Breast epithelium (tissue), 4 donors: ENCODE measurements around the gene MEOX2. TPM values are rescaled to one million over a fixed set of nuclear protein-coding genes. Genes with fewer than 3 reads are reported as not detected.
A peak's percentile ranks its signal among the peaks of the same experiment; 100 is the strongest.

Experiments
- DNase-seq, 2 donors: peaks; one replicate each; pipeline ENCODE4 v3.0.0-alpha.2; 2019; ENCODE audit warnings: low spot score in 2 of 2
- H3K27ac ChIP-seq, 2 donors: fragments of 200-600 bp; sonication (generic) in 1 of 2; one replicate each; pipeline ENCODE4 v1.5.1; 2016 to 2019; ENCODE audit warnings: mild to moderate bottlenecking in 1 of 2
- H3K27me3 ChIP-seq, 2 donors: fragments of 200-600 bp; sonication (generic) in 1 of 2; one replicate each; pipeline versions ENCODE4 v1.5.1 to v1.6.0; 2017 to 2019; ENCODE audit warnings: control low read depth in 1 of 2, mild to moderate bottlenecking in 1 of 2
- H3K36me3 ChIP-seq: fragments of 200-600 bp; one replicate; pipeline ENCODE4 v1.5.1; 2019
- H3K4me1 ChIP-seq, 2 donors: fragments of 200-600 bp; sonication (generic); one replicate each; pipeline ENCODE4 v1.5.1; 2016 to 2019; ENCODE audit warnings: control low read depth in 1 of 2
- H3K4me3 ChIP-seq, 3 donors: fragments of 200-600 bp; sonication (generic); 1 replicate in 2 of 3; 2 replicates in 1 of 3; pipeline ENCODE4 v1.5.1; 2016 to 2019; ENCODE audit warnings: mild to moderate bottlenecking in 3 of 3, moderate library complexity in 2 of 3
- H3K9me3 ChIP-seq, 2 donors: fragments of 200-600 bp; sonication (generic) in 1 of 2; one replicate each; pipeline ENCODE4 v1.5.1; 2016 to 2019; ENCODE audit warnings: control low read depth in 1 of 2
- CTCF ChIP-seq, 3 donors: fragments of 450-650 bp; IDR thresholded peaks; one replicate each; pipeline ENCODE4 v1.5.1; 2016 to 2017; ENCODE audit warnings: antibody characterized with exemption in 3 of 3, mild to moderate bottlenecking in 3 of 3, moderate library complexity in 3 of 3
- POLR2A ChIP-seq: fragments of 450-650 bp; IDR thresholded peaks from one replicate; pipeline ENCODE4 v1.6.1; 2016; ENCODE audit warnings: antibody characterized with exemption, mild to moderate bottlenecking, moderate library complexity
- POLR2AphosphoS5 ChIP-seq, 3 donors: sonication (generic); formaldehyde crosslinking; IDR thresholded peaks; one replicate each; pipeline ENCODE4 v1.6.1; 2017; ENCODE audit warnings: antibody characterized with exemption in 3 of 3
- intact Hi-C: fragments of 100-400 bp; cut with DNase I; formaldehyde crosslinking; loops from one replicate; pipeline ENCODE4 v1.15.1; 2023; ENCODE audit warnings: low total_unique reads
- total RNA-seq, 3 donors: library from RNA; depleted of rRNA; stranded (reverse); fragments of >200 nt; gene quantifications; one replicate each; pipeline ENCODE4 v1.1.0, GENCODE V29; 2016

The MEOX2 gene
- total RNA-seq, 3 donors from 2014 or later, result 6.4 to 19.7 (median 14.2) TPM

DNA sequence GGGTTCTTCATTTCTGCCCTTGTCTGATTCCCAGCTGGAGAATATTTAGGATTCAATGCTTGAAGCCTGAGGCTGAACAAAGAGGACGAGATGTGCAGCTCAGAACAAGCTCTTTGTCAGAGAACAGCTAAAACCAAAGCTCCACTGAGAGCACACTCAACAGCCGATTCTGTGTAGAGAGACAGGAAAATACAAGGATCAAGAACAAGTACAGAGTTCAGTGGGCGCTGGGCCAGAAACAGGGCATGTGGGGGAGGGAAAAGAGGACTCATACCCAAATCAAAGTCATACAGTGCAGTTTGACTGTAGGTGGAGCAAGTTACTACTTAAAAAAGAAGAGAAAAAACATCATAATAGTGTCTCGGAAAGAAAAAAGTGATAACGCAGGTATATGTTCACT, 124.6 kb downstream of the MEOX2 start, which contains the start of gene AGMO:
Gene AGMO, minus strand, starts transcription at position 181 of the 400 bp plus-strand sequence.
- peak within 1 kb of the TSS; percentile 14 to 23 (median 17) for H3K4me3 ChIP-seq
- no peaks in the 10 kb centered on the region for H3K4me1 ChIP-seq
- no peaks in the 10 kb centered on the region for H3K27me3 ChIP-seq
- peak within 1 kb of the TSS; percentile 22 to 39 for H3K27ac ChIP-seq
- TF ChIP-seq POLR2A, result no peak
- TF ChIP-seq CTCF (IDR thresholded peaks at IDR 0.05), result no peak
- TF ChIP-seq POLR2AphosphoS5 (IDR thresholded peaks at IDR 0.05), result no peak
- DNase-seq, result peak in 1 of 2 donors; percentile 51
- H3K9me3 ChIP-seq, result no peaks in the 10 kb centered on the region
- no peaks in the 10 kb centered on the region for H3K36me3 ChIP-seq
- intact Hi-C loops, result no loop called here

Other genes starting within 250 kb of the MEOX2 start
- 1 to 10 TPM; 1.4 to 4.3 (median 1.6) TPM for gene AGMO, start 124.7 kb downstream of the MEOX2 start, total RNA-seq